HepG2 (cell line): ENCODE data around the gene PIEZO2. TPM values are rescaled to one million over a fixed set of nuclear protein-coding genes. Genes with fewer than 3 reads are reported as not detected.

Experiments
- AFF4 ChIP-seq: sonication (generic); formaldehyde crosslinking; IDR thresholded peaks from 2 replicates; pipeline ENCODE4 v1.4.0; 2020; ENCODE audit warnings: missing genetic modification reagents
- ATF5 ChIP-seq: sonication (generic); formaldehyde crosslinking; IDR thresholded peaks from 2 replicates; pipeline ENCODE4 v1.4.0; 2020; ENCODE audit warnings: mild to moderate bottlenecking, low read depth, missing genetic modification reagents
- BRCA1 ChIP-seq: sonication (generic); formaldehyde crosslinking; IDR thresholded peaks from 2 replicates; pipeline ENCODE4 v1.4.0; 2020; ENCODE audit warnings: missing genetic modification reagents
- BRF2 ChIP-seq: sonication (generic); formaldehyde crosslinking; IDR thresholded peaks from 2 replicates; pipeline ENCODE4 v1.8.1; 2022; ENCODE audit warnings: mild to moderate bottlenecking, missing genetic modification reagents
- CEBPZ ChIP-seq: IDR thresholded peaks from 2 replicates; pipeline ENCODE4 v1.6.1; 2012; ENCODE audit warnings: low read length, improper control_type of control experiment
- EHMT2 ChIP-seq: fragments of 200-600 bp; sonication (generic); IDR thresholded peaks from 2 replicates; pipeline ENCODE4 v1.7.0; 2017; ENCODE audit warnings: antibody characterized with exemption, low read depth, low read length, borderline replicate concordance
- ELF4 ChIP-seq: sonication (generic); formaldehyde crosslinking; IDR thresholded peaks from 2 replicates; pipeline ENCODE4 v1.5.0; 2020; ENCODE audit warnings: missing genetic modification reagents, mild to moderate bottlenecking, moderate library complexity, borderline replicate concordance
- HNRNPLL ChIP-seq: fragments of 200-400 bp; formaldehyde crosslinking; IDR thresholded peaks from 2 replicates; pipeline ENCODE4 v1.6.1; 2017; ENCODE audit warnings: mild to moderate bottlenecking, low read depth, low read length; ENCODE audit not compliant: poor library complexity, severe bottlenecking
- KAT8 ChIP-seq: IDR thresholded peaks from 2 replicates; pipeline ENCODE4 v1.6.1; 2016; ENCODE audit warnings: missing genetic modification reagents, missing compliant biosample characterization
- PRPF4 ChIP-seq: fragments of 200-400 bp; formaldehyde crosslinking; IDR thresholded peaks from 2 replicates; pipeline ENCODE4 v1.6.1; 2016; ENCODE audit warnings: low read length, low read depth; ENCODE audit not compliant: poor library complexity, severe bottlenecking
- RAD51 ChIP-seq: fragments of 450-650 bp; IDR thresholded peaks from 2 replicates; pipeline ENCODE4 v1.6.1; 2016; ENCODE audit warnings: borderline replicate concordance
- REXO4 ChIP-seq: sonication (generic); formaldehyde crosslinking; IDR thresholded peaks from 2 replicates; pipeline ENCODE4 v1.8.0; 2022; ENCODE audit warnings: missing genetic modification reagents, mild to moderate bottlenecking, borderline replicate concordance
- SNAPC2 ChIP-seq: sonication (generic); formaldehyde crosslinking; IDR thresholded peaks from 2 replicates; pipeline ENCODE4 v1.8.1; 2022; ENCODE audit warnings: mild to moderate bottlenecking, missing genetic modification reagents
- XBP1 ChIP-seq: sonication (generic); formaldehyde crosslinking; IDR thresholded peaks from 2 replicates; pipeline ENCODE4 v1.5.0; 2020; ENCODE audit warnings: missing genetic modification reagents
- ZNF18 ChIP-seq: sonication (generic); formaldehyde crosslinking; IDR thresholded peaks from 2 replicates; pipeline ENCODE4 v1.8.0; 2022; ENCODE audit warnings: mild to moderate bottlenecking, missing genetic modification reagents; ENCODE audit not compliant: insufficient replicate concordance
- ZNF382 ChIP-seq: sonication (generic); formaldehyde crosslinking; IDR thresholded peaks from 2 replicates; pipeline ENCODE4 v1.5.0; 2020; ENCODE audit warnings: missing genetic modification reagents, mild to moderate bottlenecking, borderline replicate concordance
- ZNF567 ChIP-seq: sonication (generic); formaldehyde crosslinking; IDR thresholded peaks from 2 replicates; pipeline ENCODE4 v1.8.1; 2023; ENCODE audit warnings: mild to moderate bottlenecking, missing genetic modification reagents, borderline replicate concordance
- ZSCAN21 ChIP-seq: sonication (generic); formaldehyde crosslinking; IDR thresholded peaks from 2 replicates; pipeline ENCODE4 v1.8.0; 2022; ENCODE audit warnings: mild to moderate bottlenecking, missing genetic modification reagents, moderate library complexity, borderline replicate concordance
- polyA plus RNA-seq, 8 experiments: library from polyadenylated mRNA; depleted of rRNA in 3 of 8; stranded (reverse) in 7 of 8; unstranded in 1 of 8; fragments of >200 nt; fragmentation: Illumina TruSeq in 4 of 8; extraction: Trizol in 4 of 8; gene quantifications; 2 replicates each; pipeline versions ENCODE4 v1.2.1 to v1.2.3, GENCODE V29; 2011 to 2016; ENCODE audit warnings: low read depth in 4 of 8, missing spikeins in 1 of 8, mixed read lengths in 1 of 8; ENCODE audit not compliant: insufficient read depth in 1 of 8
- total RNA-seq, 5 experiments: library from RNA; depleted of rRNA; stranded (reverse); fragments of >200 nt; fragmentation: Illumina TruSeq; extraction: Trizol; gene quantifications; 2 replicates each; pipeline ENCODE4 v1.2.3, GENCODE V29; 2016; ENCODE audit warnings: low read depth in 1 of 5

Gene PIEZO2
- total and polyA plus RNA-seq, 2 of the 13 experiments (the other 11 are each of a cell fraction or from before 2014, with no cell fraction given), result 15.2 to 27.2 TPM

GRCh38 chr18:11148680-11149440 lies 509 bp downstream of the PIEZO2 start (continued):
- TF ChIP-seq CEBPZ (no peak), ELF4 (CRISPR knock-in tag) (no peak), XBP1 (CRISPR knock-in tag) (no peak), ATF5 (CRISPR knock-in tag) (no peak), ZSCAN21 (CRISPR knock-in tag) (0 out of 2 replicates have a peak, but pooled peaks have one; percentile 40), ZNF382 (CRISPR knock-in tag) (no peak), KAT8 (CRISPR knock-in tag) (no peak), AFF4 (CRISPR knock-in tag) (no peak), SNAPC2 (CRISPR knock-in tag) (no peak), EHMT2 (no peak), RAD51 (no peak), REXO4 (CRISPR knock-in tag) (no peak), PRPF4 (no peak), ZNF18 (CRISPR knock-in tag) (peak; percentile 87), BRF2 (CRISPR knock-in tag) (0 out of 2 replicates have a peak, but pooled peaks have one; percentile 18), HNRNPLL (no peak), BRCA1 (no peak), ZNF567 (no peak)
